ENCODE measurements around the gene RASA3. TPM values are rescaled to one million over a fixed set of nuclear protein-coding genes. Genes with fewer than 3 reads are reported as not detected.
A peak's percentile ranks its signal among the peaks of the same experiment; 100 is the strongest.

Gene RASA3
- total and polyA plus RNA-seq, 2 of the 4 experiments (the other 2 are of a cell fraction): 21.0 to 31.4 TPM

- Histone ChIP-seq H3K9ac (ENCODE audit: low read depth, low read length) (no peak overlapping the region), H3K14ac (replicated peaks; ENCODE audit: low read depth, low read length) (peak overlapping the region; percentile 3), H3K79me1 (ENCODE audit: low read depth in 1 of 2, low read length in 2 of 2) (0 out of 4 replicates have a peak, but pooled peaks cover 0 to 5% of the 10 kb centered on the region in 2 experiments), H3K4me1 (ENCODE audit: control insufficient read depth, insufficient read depth, low read length) (peaks cover 8% of the 10 kb centered on the region), H2AK9ac (replicated peaks; ENCODE audit: low read depth, low read length, poor library complexity) (peak overlapping the region; percentile 55), H3K27me3 (ENCODE audit: control insufficient read depth, insufficient read depth, low read length) (peaks cover 9% of the 10 kb centered on the region; the same call in 1 of the 2 replicates), H3K23ac (ENCODE audit: low read depth, low read length) (peak overlapping the region; percentile 24), H4K8ac (ENCODE audit: low read depth in 2 of 2, low read length in 2 of 2) (no peak overlapping the region), H3K27ac (ENCODE audit: insufficient read depth, low read length) (no peak overlapping the region), H3K9me1 (ENCODE audit: insufficient read depth, low read length) (peaks cover 19% of the 10 kb centered on the region), H2AFZ (replicated peaks; ENCODE audit: low read length, poor library complexity) (peak overlapping the region; percentile 43), H4K5ac (ENCODE audit: low read depth, low read length) (no peak overlapping the region), H3K4me2 (ENCODE audit: low read depth, low read length) (no peak overlapping the region), H3K36me3 (ENCODE audit: control insufficient read depth, insufficient read depth, low read length) (no peaks in the 10 kb centered on the region), H3K4me3 (ENCODE audit: insufficient read depth, low read depth, low read length) (no peak overlapping the region), H3K4ac (ENCODE audit: low read depth, low read length) (no peak overlapping the region; the same call in 1 of the 2 replicates), H3K18ac (ENCODE audit: low read depth, low read length) (no peak overlapping the region), H3K9me3 (ENCODE audit: control insufficient read depth, insufficient read depth, low read length) (no peaks in the 10 kb centered on the region), H4K20me1 (ENCODE audit: insufficient read depth, low read length) (0 out of 2 replicates have a peak, but pooled peaks cover 3% of the 10 kb centered on the region), H2BK120ac (ENCODE audit: low read depth, low read length) (no peak overlapping the region), H2AK5ac (ENCODE audit: low read depth, low read length) (peak overlapping the region; percentile 79), H2BK5ac (ENCODE audit: low read depth, low read length, poor library complexity, severe bottlenecking) (peak overlapping the region; percentile 30), H3K56ac (ENCODE audit: extremely low read depth, insufficient read depth, low read length) (no peak overlapping the region), H4K91ac (ENCODE audit: insufficient read depth, low read depth, low read length) (no peak overlapping the region), H2BK20ac (ENCODE audit: low read depth, low read length) (no peak overlapping the region), H2BK15ac (ENCODE audit: low read depth, low read length) (no peak overlapping the region)
- CTCF ChIA-PET: no interaction called here
- POLR2A ChIA-PET (ENCODE audit: unreplicated experiment): no interaction called here
- WGBS, 2 experiments (ENCODE audit: extremely low coverage in 2 of 2, insufficient read length in 1 of 2): 79 to 100% methylated on average over 1 to 15 of the region's 15 CpGs
- no TSS peak for BruUV-seq (replicated peaks)
- DNase-seq (no peak), ATAC-seq (ENCODE audit: low read depth) (no peak)
- intact Hi-C loops (cut with micrococcal nuclease): no loop called here
- in situ Hi-C loops (cut with MboI; ENCODE audit: low sequenced_read_pairs): no loop called here
- dilution Hi-C loops (cut with HindIII; ENCODE audit: low sequenced_read_pairs, unreplicated experiment): no loop called here
- no peak for TF ChIP-seq RCOR1 (IDR thresholded peaks at IDR 0.05; ENCODE audit: insufficient replicate concordance, low read length)
- no peak for TF ChIP-seq USF2 (IDR thresholded peaks at IDR 0.05; ENCODE audit: low read depth, low read length)
- no peak for TF ChIP-seq CHD1 (IDR thresholded peaks at IDR 0.05; ENCODE audit: low read depth, low read length)
- TF ChIP-seq POLR2A (IDR thresholded peaks at IDR 0.05; ENCODE audit: low read depth, low read length): no peak
- TF ChIP-seq CTCF (conservative IDR thresholded peaks at IDR 0.05; ENCODE audit: low read depth, low read length): no peak
- no peak for TF ChIP-seq BHLHE40 (IDR thresholded peaks at IDR 0.05; ENCODE audit: low read depth, low read length)
- no peak for TF ChIP-seq RFX5 (IDR thresholded peaks at IDR 0.05; ENCODE audit: low read depth, low read length)
- no peak for TF ChIP-seq ELK1 (IDR thresholded peaks at IDR 0.05; ENCODE audit: borderline replicate concordance, low read depth, low read length)
- no peak for TF ChIP-seq MAZ (IDR thresholded peaks at IDR 0.05; ENCODE audit: borderline replicate concordance, low read depth, low read length)
- TF ChIP-seq MXI1 (IDR thresholded peaks at IDR 0.05; ENCODE audit: borderline replicate concordance, low read depth, low read length): no peak
- TF ChIP-seq MAFK (IDR thresholded peaks at IDR 0.05; ENCODE audit: low read depth, low read length): no peak
- TF ChIP-seq RAD21 (IDR thresholded peaks at IDR 0.05; ENCODE audit: low read length): no peak
- no peak for TF ChIP-seq CEBPB (IDR thresholded peaks at IDR 0.05; ENCODE audit: low read depth, low read length)
- no peak for TF ChIP-seq FOS (IDR thresholded peaks at IDR 0.05; ENCODE audit: low read depth, low read length)
- TF ChIP-seq NFE2L2 (IDR thresholded peaks at IDR 0.05; ENCODE audit: low read depth, low read length): no peak
Measured at GRCh38 chr13:114141261-114141996, 9.0 kb upstream of the RASA3 start.

Data from IMR-90 (cell line).